ENCODE measurements around the gene SIN3B.

DNA sequence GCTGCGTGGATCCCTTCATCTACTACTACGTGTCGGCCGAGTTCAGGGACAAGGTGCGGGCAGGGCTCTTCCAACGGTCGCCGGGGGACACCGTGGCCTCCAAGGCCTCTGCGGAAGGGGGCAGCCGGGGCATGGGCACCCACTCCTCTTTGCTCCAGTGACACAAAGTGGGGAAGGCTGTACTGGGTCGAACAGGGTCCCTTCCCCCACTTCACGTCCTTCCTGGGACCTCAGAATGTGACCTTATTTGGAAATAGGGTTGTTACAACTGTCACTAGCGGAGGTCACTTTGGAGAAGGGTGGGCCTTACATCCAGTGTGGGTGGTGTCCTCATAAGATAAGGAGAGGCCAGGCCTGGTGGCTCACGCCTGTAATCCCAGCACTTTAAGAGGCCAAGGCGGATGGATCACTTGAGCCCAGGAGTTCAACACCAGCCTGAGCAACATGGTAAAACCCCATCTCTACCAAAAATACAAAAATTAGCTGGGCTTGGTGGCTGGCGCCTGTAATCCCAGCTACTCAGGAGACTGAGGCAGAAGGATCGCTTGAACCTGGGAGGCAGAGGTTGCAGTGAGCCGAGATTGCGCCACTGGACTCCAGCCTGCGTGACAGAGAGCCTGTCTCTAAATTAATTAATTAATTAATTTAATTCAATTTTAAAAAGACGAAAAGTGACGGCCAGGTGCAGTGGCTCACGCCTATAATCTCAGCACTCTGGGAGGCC lies 61.4 kb downstream of the SIN3B start:
- TF ChIP-seq ZZZ3 (CRISPR knock-in tag; IDR thresholded peaks at IDR 0.05; ENCODE audit: borderline replicate concordance) (no peak), CCAR2 (optimal IDR thresholded peaks at IDR 0.05; ENCODE audit: low read depth, low read length) (no peak), SMARCE1 (IDR thresholded peaks at IDR 0.05; ENCODE audit: borderline replicate concordance) (no peak), RAD21 (CRISPR knock-in tag; IDR thresholded peaks at IDR 0.05) (no peak)
- TF ChIP-seq, protein P1, sequence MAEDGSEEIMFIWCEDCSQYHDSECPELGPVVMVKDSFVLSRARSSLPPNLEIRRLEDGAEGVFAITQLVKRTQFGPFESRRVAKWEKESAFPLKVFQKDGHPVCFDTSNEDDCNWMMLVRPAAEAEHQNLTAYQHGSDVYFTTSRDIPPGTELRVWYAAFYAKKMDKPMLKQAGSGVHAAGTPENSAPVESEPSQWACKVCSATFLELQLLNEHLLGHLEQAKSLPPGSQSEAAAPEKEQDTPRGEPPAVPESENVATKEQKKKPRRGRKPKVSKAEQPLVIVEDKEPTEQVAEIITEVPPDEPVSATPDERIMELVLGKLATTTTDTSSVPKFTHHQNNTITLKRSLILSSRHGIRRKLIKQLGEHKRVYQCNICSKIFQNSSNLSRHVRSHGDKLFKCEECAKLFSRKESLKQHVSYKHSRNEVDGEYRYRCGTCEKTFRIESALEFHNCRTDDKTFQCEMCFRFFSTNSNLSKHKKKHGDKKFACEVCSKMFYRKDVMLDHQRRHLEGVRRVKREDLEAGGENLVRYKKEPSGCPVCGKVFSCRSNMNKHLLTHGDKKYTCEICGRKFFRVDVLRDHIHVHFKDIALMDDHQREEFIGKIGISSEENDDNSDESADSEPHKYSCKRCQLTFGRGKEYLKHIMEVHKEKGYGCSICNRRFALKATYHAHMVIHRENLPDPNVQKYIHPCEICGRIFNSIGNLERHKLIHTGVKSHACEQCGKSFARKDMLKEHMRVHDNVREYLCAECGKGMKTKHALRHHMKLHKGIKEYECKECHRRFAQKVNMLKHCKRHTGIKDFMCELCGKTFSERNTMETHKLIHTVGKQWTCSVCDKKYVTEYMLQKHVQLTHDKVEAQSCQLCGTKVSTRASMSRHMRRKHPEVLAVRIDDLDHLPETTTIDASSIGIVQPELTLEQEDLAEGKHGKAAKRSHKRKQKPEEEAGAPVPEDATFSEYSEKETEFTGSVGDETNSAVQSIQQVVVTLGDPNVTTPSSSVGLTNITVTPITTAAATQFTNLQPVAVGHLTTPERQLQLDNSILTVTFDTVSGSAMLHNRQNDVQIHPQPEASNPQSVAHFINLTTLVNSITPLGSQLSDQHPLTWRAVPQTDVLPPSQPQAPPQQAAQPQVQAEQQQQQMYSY (CRISPR knock-in tag; IDR thresholded peaks at IDR 0.05) = no peak
